Astrocyte of the cerebellum (primary cell): Measurements from ENCODE around the gene TNKS1BP1.

Source experiments
- DNase-seq: peaks from one replicate; pipeline ENCODE4 v3.0.0-alpha.2; 2011; ENCODE audit warnings: low read depth
- H3K4me3 ChIP-seq: 2 replicates; pipeline ENCODE4 v1.5.1; 2011; ENCODE audit warnings: mild to moderate bottlenecking, low read depth, low read length, moderate library complexity
- CTCF ChIP-seq: IDR thresholded peaks from 2 replicates; pipeline ENCODE4 v1.5.1; 2012; ENCODE audit warnings: low read length, low read depth, moderate library complexity, mild to moderate bottlenecking; ENCODE audit errors: missing control alignments
- in situ Hi-C: cut with HindIII; loops from 2 replicates; pipeline ENCODE4 v1.10.0; 2017; ENCODE audit warnings: low sequenced_read_pairs

Gene TNKS1BP1

GRCh38 chr11:57320067-57320718 lies 4.6 kb downstream of the TNKS1BP1 start:
- no peak overlapping the region for H3K4me3 ChIP-seq
- in situ Hi-C loops: no loop called here
- no peak for TF ChIP-seq CTCF
- DNase-seq: no peak

GRCh38 chr11:57318178-57318577 lies 6.6 kb downstream of the TNKS1BP1 start:
- no peak for DNase-seq
- no peak overlapping the region for H3K4me3 ChIP-seq
- no peak for TF ChIP-seq CTCF
- in situ Hi-C loops: no loop called here

GRCh38 chr11:57316017-57316416 lies 8.7 kb downstream of the TNKS1BP1 start:
- TF ChIP-seq CTCF: no peak
- DNase-seq: no peak
- H3K4me3 ChIP-seq: no peak overlapping the region
- in situ Hi-C loops: no loop called here

GRCh38 chr11:57315491-57315890 lies 9.3 kb downstream of the TNKS1BP1 start:
- H3K4me3 ChIP-seq: no peak overlapping the region
- no peak for TF ChIP-seq CTCF
- in situ Hi-C loops: no loop called here
- no peak for DNase-seq

- in situ Hi-C loops: no loop called here
- no peak overlapping the region for H3K4me3 ChIP-seq
- no peak for DNase-seq
- no peak for TF ChIP-seq CTCF
These were observed 10.4 kb downstream of the TNKS1BP1 start for GRCh38 chr11:57314221-57314973.

- TF ChIP-seq CTCF: no peak
- H3K4me3 ChIP-seq: no peak overlapping the region
- no peak for DNase-seq
- in situ Hi-C loops: no loop called here
These were observed 11.0 kb downstream of the TNKS1BP1 start for GRCh38 chr11:57313788-57314135.
